ENCODE results near the gene CMIP.

GRCh38 chr16:81449899-81450608, 5.4 kb downstream of the CMIP start:
- TF ChIP-seq CTCF (conservative IDR thresholded peaks at IDR 0.05 in 1 of 2, IDR thresholded peaks at IDR 0.05 in 1 of 2; ENCODE audit: extremely low read depth in 1 of 2, insufficient read depth in 1 of 2, low read depth in 1 of 2, low read length in 2 of 2): no peak
- no peak for TF ChIP-seq EZH2 (IDR thresholded peaks at IDR 0.05; ENCODE audit: borderline replicate concordance, low read length)
